CD4-positive, CD25-positive, alpha-beta regulatory T cell (primary cell): ENCODE data around the gene MORC2. TPM values are rescaled to one million over a fixed set of nuclear protein-coding genes. Genes with fewer than 3 reads are reported as not detected.
A peak's percentile ranks its signal among the peaks of the same experiment; 100 is the strongest.

Source experiments
- ATAC-seq, 2 donors: fragments of 150-1000 bp; cut with Tn5 transposase; one replicate each; pipeline ENCODE4 v1.10.0; 2021; ENCODE audit warnings: low read depth in 2 of 2, moderate number of reproducible peaks in 2 of 2, moderate library complexity in 1 of 2
- DNase-seq, 3 donors: peaks; one replicate each; pipeline versions ENCODE4 v3.0.0 to v3.0.0-alpha.2; 2012 to 2022; ENCODE audit warnings: mixed read lengths in 1 of 3
- H3K27ac ChIP-seq: one replicate; pipeline ENCODE4 v1.7.0; 2013; ENCODE audit warnings: mild to moderate bottlenecking, low read length; ENCODE audit not compliant: insufficient read depth, poor library complexity, severe bottlenecking
- H3K27me3 ChIP-seq: one replicate; pipeline ENCODE4 v1.7.0; 2013; ENCODE audit warnings: low read length; ENCODE audit not compliant: control insufficient read depth, insufficient read depth
- H3K36me3 ChIP-seq: one replicate; pipeline ENCODE4 v1.7.0; 2013; ENCODE audit warnings: mild to moderate bottlenecking, low read length, moderate library complexity; ENCODE audit not compliant: control insufficient read depth, insufficient read depth
- H3K4me1 ChIP-seq: 2 replicates; pipeline ENCODE4 v1.7.0; 2013; ENCODE audit warnings: mild to moderate bottlenecking, low read length; ENCODE audit not compliant: insufficient read depth, control insufficient read depth, poor library complexity, severe bottlenecking
- H3K4me3 ChIP-seq: one replicate; pipeline ENCODE4 v1.7.0; 2013; ENCODE audit warnings: low read depth, mild to moderate bottlenecking, low read length, moderate library complexity
- H3K9me3 ChIP-seq, 2 experiments: 1 replicate in 1 of 2; 2 replicates in 1 of 2; pipeline ENCODE4 v1.7.0; 2013; ENCODE audit warnings: low read length in 2 of 2, mild to moderate bottlenecking in 1 of 2, moderate library complexity in 1 of 2; ENCODE audit not compliant: control insufficient read depth in 2 of 2
- H3K27ac Mint-ChIP-seq, 3 donors: one replicate each; pipeline ENCODE4 v1.8.0; 2020 to 2022; ENCODE audit warnings: mild to moderate bottlenecking in 3 of 3, mixed read lengths in 3 of 3, moderate library complexity in 2 of 3
- H3K27me3 Mint-ChIP-seq: one replicate; pipeline ENCODE4 v1.8.0; 2022; ENCODE audit warnings: mild to moderate bottlenecking, mixed read lengths
- H3K36me3 Mint-ChIP-seq: one replicate; pipeline ENCODE4 v1.8.0; 2020; ENCODE audit warnings: mixed read lengths
- H3K4me1 Mint-ChIP-seq, 4 donors: one replicate each; pipeline ENCODE4 v1.8.0; 2020 to 2022; ENCODE audit warnings: mixed read lengths in 4 of 4, mild to moderate bottlenecking in 1 of 4
- H3K4me3 Mint-ChIP-seq, 4 donors: one replicate each; pipeline ENCODE4 v1.8.0; 2020 to 2022; ENCODE audit warnings: mild to moderate bottlenecking in 4 of 4, mixed read lengths in 4 of 4, moderate library complexity in 3 of 4
- H3K9me3 Mint-ChIP-seq, 7 donors: one replicate each; pipeline ENCODE4 v1.8.0; 2020 to 2022; ENCODE audit warnings: mixed read lengths in 7 of 7, mild to moderate bottlenecking in 3 of 7, moderate library complexity in 2 of 7
- polyA plus RNA-seq, 4 donors: library from polyadenylated mRNA; unstranded; fragments of 300-500 nt; fragmentation: Illumina TruSeq; gene quantifications; one replicate each; pipeline ENCODE4 v1.2.3, GENCODE V29; 2021
- total RNA-seq: library from RNA; stranded (reverse); gene quantifications from one replicate; pipeline ENCODE4 v1.2.3, GENCODE V29; 2022

Gene MORC2
- total and polyA plus RNA-seq, 5 donors from 2014 or later, result 7.6 to 39.0 (median 16.4) TPM

DNA sequence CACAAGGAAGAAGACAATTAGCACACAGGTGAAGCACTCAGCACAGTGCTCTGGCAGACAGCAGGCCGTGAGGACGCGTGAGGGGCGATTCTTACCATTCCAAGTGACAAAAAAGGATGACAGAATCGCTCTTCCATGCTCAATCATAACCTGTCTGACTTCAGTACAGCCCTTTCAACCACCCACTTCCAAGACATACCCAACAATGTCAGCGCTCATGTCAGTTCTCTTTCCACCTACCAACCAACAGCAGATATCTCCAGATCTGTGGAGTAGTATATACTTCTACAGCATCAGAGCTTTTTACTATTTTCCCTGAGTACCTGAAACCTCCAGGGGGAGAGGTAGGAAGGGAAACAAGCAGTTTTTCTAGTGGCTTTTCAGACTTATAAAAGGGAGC lies 40.2 kb downstream of the MORC2 start:
- no peak for ATAC-seq
- H3K36me3 Mint-ChIP-seq, result peaks cover 54% of the 10 kb centered on the region
- peaks cover 83% of the 10 kb centered on the region for H3K36me3 ChIP-seq

DNA sequence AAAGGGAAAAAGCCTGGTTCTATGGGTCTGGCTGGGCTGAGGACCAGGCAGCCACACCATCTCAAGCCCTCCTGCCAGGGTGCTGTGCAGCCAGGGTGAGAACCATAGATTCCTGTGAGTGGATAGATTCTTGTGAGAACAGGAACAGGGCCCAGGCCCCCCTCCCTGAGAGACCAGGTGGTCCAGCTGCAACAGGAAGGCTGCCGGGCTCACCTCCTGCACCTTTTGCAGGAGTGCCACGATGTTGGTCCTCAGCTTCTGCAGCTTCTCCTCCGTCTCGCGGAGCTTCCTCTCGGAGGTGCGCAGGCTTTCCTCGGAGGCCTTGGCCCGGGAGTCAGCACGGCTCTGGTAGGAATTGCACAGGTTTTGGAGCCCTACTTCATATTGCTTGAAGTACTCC lies 40.8 kb downstream of the MORC2 start:
- Mint-ChIP-seq H3K27me3 (peaks cover 6% of the 10 kb centered on the region), H3K27ac (peak overlapping the region in 1 of 3 donors; percentile 71), H3K36me3 (peaks cover 51% of the 10 kb centered on the region), H3K9me3 (no peaks in the 10 kb centered on the region), H3K4me3 (no peak overlapping the region), H3K4me1 (peaks cover 0 to 26% (median 19%) of the 10 kb centered on the region in 4 donors)
- no peak for DNase-seq
- H3K9me3 ChIP-seq, result no peaks in the 10 kb centered on the region
- no peaks in the 10 kb centered on the region for H3K27me3 ChIP-seq
- no peak overlapping the region for H3K27ac ChIP-seq
- H3K36me3 ChIP-seq, result peaks cover 77% of the 10 kb centered on the region
- ATAC-seq, result no peak
- H3K4me3 ChIP-seq, result no peak overlapping the region
- peaks cover 4% of the 10 kb centered on the region for H3K4me1 ChIP-seq

More for the DNA sequence above, 40.2 kb downstream of the MORC2 start:
- DNase-seq, result no peak
- Histone ChIP-seq H3K9me3 (no peaks in the 10 kb centered on the region), H3K27ac (no peak overlapping the region), H3K4me3 (no peak overlapping the region), H3K4me1 (peaks cover 4% of the 10 kb centered on the region), H3K27me3 (no peaks in the 10 kb centered on the region)
- no peak overlapping the region for H3K27ac Mint-ChIP-seq
- no peaks in the 10 kb centered on the region for H3K9me3 Mint-ChIP-seq
- peaks cover 6% of the 10 kb centered on the region for H3K27me3 Mint-ChIP-seq
- H3K4me3 Mint-ChIP-seq, result peak overlapping the region in 1 of 4 donors; percentile 12
- H3K4me1 Mint-ChIP-seq, result peaks cover 0 to 28% (median 19%) of the 10 kb centered on the region in 4 donors

DNA sequence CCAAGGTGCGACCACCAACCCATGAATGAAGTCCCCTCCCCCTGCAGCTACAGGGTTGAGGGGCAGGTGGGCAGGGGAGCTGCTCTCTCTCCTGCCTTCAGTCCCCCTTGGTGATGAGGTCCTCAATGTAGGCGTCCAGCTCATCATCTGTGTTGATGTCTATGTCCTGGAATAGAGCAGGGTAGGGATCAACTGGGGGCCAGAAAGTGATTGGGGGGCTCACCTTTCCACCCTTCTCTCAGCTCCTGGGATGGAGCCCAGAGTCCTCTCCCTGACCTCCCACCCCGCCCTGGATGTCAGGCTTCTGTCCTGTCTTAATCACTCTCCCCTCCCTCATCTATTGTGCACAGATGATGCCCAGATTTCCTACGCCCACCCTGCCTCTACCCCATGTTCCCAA lies 41.9 kb downstream of the MORC2 start:
- peaks cover 46% of the 10 kb centered on the region for H3K36me3 Mint-ChIP-seq
- H3K36me3 ChIP-seq, result peaks cover 66% of the 10 kb centered on the region

DNA sequence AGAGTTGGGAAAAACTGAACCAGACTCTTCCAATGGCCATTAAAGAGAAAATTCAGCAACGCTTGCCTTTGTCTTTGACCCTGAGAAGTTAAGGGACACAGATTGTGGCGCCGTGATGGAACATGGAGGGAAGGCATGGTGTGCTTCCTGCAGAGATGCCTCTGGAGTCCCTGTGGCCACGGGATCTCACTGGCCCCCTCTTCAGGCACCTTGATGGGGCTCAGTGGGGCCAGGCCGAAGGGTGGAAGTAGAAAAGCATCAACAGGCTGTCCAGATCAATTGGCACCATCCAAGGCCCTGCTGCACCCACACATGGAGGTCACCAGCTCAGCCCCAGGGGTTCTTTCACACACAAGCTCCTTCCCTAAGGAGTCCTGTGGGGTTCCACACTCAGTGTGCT lies 42.9 kb downstream of the MORC2 start:
- no peaks in the 10 kb centered on the region for H3K27me3 ChIP-seq
- Mint-ChIP-seq H3K27me3 (peaks cover 4% of the 10 kb centered on the region), H3K36me3 (peaks cover 37% of the 10 kb centered on the region), H3K4me1 (peaks cover 5 to 25% (median 15%) of the 10 kb centered on the region in 4 donors), H3K27ac (peak overlapping the region in 1 of 3 donors; percentile 61), H3K9me3 (no peaks in the 10 kb centered on the region), H3K4me3 (no peak overlapping the region)
- no peak overlapping the region for H3K4me3 ChIP-seq
- no peaks in the 10 kb centered on the region for H3K9me3 ChIP-seq
- no peak for DNase-seq
- no peak for ATAC-seq
- peaks cover 55% of the 10 kb centered on the region for H3K36me3 ChIP-seq
- peaks cover 9% of the 10 kb centered on the region for H3K4me1 ChIP-seq
- H3K27ac ChIP-seq, result no peak overlapping the region

More for the DNA sequence above, 41.9 kb downstream of the MORC2 start:
- H3K27ac ChIP-seq, result no peak overlapping the region
- H3K4me1 ChIP-seq, result peaks cover under 1% of the 10 kb centered on the region
- DNase-seq (no peak), ATAC-seq (no peak)
- H3K9me3 ChIP-seq, result no peaks in the 10 kb centered on the region
- no peak overlapping the region for H3K4me3 ChIP-seq
- no peaks in the 10 kb centered on the region for H3K27me3 ChIP-seq
- peaks cover 9% of the 10 kb centered on the region for H3K27me3 Mint-ChIP-seq
- H3K9me3 Mint-ChIP-seq, result no peaks in the 10 kb centered on the region
- H3K4me3 Mint-ChIP-seq, result no peak overlapping the region
- peak overlapping the region in 1 of 3 donors; percentile 68 for H3K27ac Mint-ChIP-seq
- peaks cover 0 to 25% (median 16%) of the 10 kb centered on the region in 4 donors for H3K4me1 Mint-ChIP-seq

DNA sequence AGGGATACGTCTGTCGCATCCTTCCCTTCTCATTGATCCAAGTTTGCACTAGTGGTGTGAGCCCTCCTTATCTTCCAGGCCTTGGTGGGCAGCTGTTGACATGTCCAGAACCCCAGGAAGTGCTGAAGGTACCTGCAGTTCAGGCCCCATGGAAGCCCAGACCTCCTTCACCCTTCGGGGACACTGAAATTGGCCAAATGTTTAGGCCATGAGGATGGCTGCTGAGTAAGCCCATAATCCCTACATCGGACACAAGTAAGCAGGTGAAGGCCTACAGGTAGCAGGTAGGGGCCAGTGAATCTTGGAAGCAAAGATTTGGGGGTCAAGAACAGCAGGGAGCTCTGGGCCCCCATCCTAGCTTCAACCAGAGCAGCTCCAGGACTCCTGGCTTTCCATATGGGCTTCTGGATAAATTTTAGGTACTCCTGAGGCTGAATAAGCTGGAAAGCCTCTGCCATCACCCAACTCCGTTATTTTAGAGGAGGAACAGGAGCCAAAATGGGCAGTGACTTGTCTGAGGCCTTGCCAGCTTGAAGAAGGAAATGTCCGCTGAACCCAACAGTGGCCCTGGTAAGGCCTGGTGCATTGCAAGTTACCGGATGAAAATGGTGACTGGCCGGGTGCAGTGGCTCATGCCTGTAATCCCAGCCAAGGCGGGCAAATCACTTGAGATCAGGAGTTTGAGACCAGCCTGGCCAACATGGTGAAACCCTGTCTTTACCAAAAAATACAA lies 45.2 kb downstream of the MORC2 start:
- peaks cover 14% of the 10 kb centered on the region for H3K4me1 ChIP-seq
- peak overlapping the region in 2 of 3 donors; percentile 38 to 39 for H3K27ac Mint-ChIP-seq
- peaks cover 35% of the 10 kb centered on the region for H3K36me3 ChIP-seq
- H3K27me3 Mint-ChIP-seq, result peaks cover 4% of the 10 kb centered on the region
- no peaks in the 10 kb centered on the region for H3K27me3 ChIP-seq
- ATAC-seq, result no peak
- H3K4me3 Mint-ChIP-seq, result peak overlapping the region in 1 of 4 donors; percentile 52
- no peaks in the 10 kb centered on the region for H3K9me3 ChIP-seq
- H3K4me1 Mint-ChIP-seq, result peaks cover 4 to 31% (median 15%) of the 10 kb centered on the region in 4 donors
- no peak for DNase-seq
- no peak overlapping the region for H3K4me3 ChIP-seq
- H3K9me3 Mint-ChIP-seq, result no peaks in the 10 kb centered on the region
- no peak overlapping the region for H3K27ac ChIP-seq
- H3K36me3 Mint-ChIP-seq, result peaks cover 26% of the 10 kb centered on the region

DNA sequence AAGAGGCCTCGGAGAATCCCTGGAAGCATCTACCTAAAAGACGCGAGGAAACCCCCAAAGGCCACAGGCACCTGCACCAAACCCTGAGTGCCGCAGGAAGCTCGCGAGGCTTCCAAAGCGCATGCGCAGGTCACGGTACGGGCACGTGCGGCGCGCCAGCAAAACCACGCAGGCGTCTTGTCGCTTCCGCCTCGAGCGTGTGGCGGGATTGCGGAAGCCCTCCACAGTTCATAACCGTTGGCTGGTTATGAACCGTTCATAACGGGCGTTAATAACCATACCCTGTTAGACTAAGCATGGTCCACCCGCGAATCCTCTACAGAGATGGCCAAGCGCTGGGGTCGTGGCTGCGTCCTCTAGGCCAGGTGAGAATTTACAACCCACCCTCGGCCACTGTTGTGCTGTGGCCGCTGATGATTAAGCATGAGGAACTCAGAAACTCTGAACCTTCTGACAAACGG lies 46.4 kb downstream of the MORC2 start:
- Mint-ChIP-seq H3K4me1 (peaks cover 5 to 31% (median 15%) of the 10 kb centered on the region in 4 donors), H3K4me3 (peak overlapping the region; percentile 81 to 96 (median 84)), H3K27me3 (peaks cover 4% of the 10 kb centered on the region), H3K36me3 (peaks cover 20% of the 10 kb centered on the region), H3K9me3 (no peaks in the 10 kb centered on the region), H3K27ac (peak overlapping the region; percentile 83 to 88 (median 88))
- peak overlapping the region; percentile 69 for H3K27ac ChIP-seq
- H3K9me3 ChIP-seq, result no peaks in the 10 kb centered on the region
- ATAC-seq (peak; percentile 67 to 75), DNase-seq (peak; percentile 73 to 86 (median 77))
- H3K4me3 ChIP-seq, result peak overlapping the region; percentile 77
- peaks cover 14% of the 10 kb centered on the region for H3K4me1 ChIP-seq
- peaks cover 23% of the 10 kb centered on the region for H3K36me3 ChIP-seq
- H3K27me3 ChIP-seq, result no peaks in the 10 kb centered on the region

DNA sequence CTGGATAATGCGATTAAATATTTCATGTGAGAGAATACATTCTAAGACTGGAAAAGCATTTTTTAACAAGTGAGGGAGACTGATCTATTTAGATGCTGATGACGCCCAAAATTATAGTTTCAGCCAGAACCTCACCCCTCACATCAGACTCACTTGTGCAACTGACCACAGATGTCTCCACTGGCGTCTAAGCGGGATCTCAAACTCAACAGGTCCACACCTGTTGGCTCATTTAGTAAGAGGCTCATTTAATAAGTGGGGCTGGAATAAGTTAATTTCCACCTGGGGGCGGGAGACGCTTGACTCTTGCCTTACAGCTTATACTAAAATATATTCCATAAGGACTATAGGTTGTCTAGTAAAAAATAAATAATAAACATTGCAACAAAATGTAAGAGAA lies 47.5 kb downstream of the MORC2 start:
- peak overlapping the region; percentile 77 for H3K4me3 ChIP-seq
- H3K27ac Mint-ChIP-seq, result peak overlapping the region in 2 of 3 donors; percentile 83 to 88
- peaks cover 15% of the 10 kb centered on the region for H3K36me3 ChIP-seq
- peak overlapping the region; percentile 81 to 96 (median 84) for H3K4me3 Mint-ChIP-seq
- H3K27me3 ChIP-seq, result no peaks in the 10 kb centered on the region
- H3K9me3 Mint-ChIP-seq, result no peaks in the 10 kb centered on the region
- peaks cover 5 to 28% (median 15%) of the 10 kb centered on the region in 4 donors for H3K4me1 Mint-ChIP-seq
- peaks cover 4% of the 10 kb centered on the region for H3K27me3 Mint-ChIP-seq
- no peak for ATAC-seq
- H3K9me3 ChIP-seq, result peaks cover 0 to 1% of the 10 kb centered on the region in 2 experiments
- DNase-seq, result no peak
- H3K27ac ChIP-seq, result peak overlapping the region; percentile 69
- H3K4me1 ChIP-seq, result peaks cover 14% of the 10 kb centered on the region
- peaks cover 13% of the 10 kb centered on the region for H3K36me3 Mint-ChIP-seq
